Right lobe of liver (tissue), 6 donors: Measurements from ENCODE around the gene CYP4A22. TPM values are rescaled to one million over a fixed set of nuclear protein-coding genes. Genes with fewer than 3 reads are reported as not detected.

Experiments used
- ATAC-seq, 4 donors: fragments of 200-7000 bp; cut with Tn5 transposase; one replicate each; pipeline ENCODE4 v1.9.1; 2020; ENCODE audit warnings: mild to moderate bottlenecking in 4 of 4, moderate library complexity in 4 of 4
- DNase-seq, 3 donors: peaks; one replicate each; pipeline ENCODE4 v3.0.0-alpha.2; 2020
- H3K27ac ChIP-seq, 3 donors: fragments of 200-600 bp; one replicate each; pipeline ENCODE4 v1.8.0; 2022
- H3K27me3 ChIP-seq, 2 donors: fragments of 200-600 bp; one replicate each; pipeline ENCODE4 v1.8.0; 2022
- H3K36me3 ChIP-seq, 4 donors: fragments of 200-600 bp; sonication (generic) in 1 of 4; one replicate each; pipeline versions ENCODE4 v1.5.1 to v1.8.0; 2017 to 2022; ENCODE audit warnings: control low read depth in 1 of 4
- H3K4me1 ChIP-seq, 4 donors: fragments of 200-600 bp; sonication (generic) in 1 of 4; one replicate each; pipeline versions ENCODE4 v1.5.1 to v1.8.0; 2017 to 2022; ENCODE audit warnings: control low read depth in 1 of 4
- H3K4me3 ChIP-seq, 3 donors: fragments of 200-600 bp; one replicate each; pipeline ENCODE4 v1.8.0; 2022
- H3K9me3 ChIP-seq, 4 donors: fragments of 200-600 bp; sonication (generic) in 1 of 4; one replicate each; pipeline versions ENCODE4 v1.5.1 to v1.8.0; 2017 to 2022; ENCODE audit warnings: control low read depth in 1 of 4
- CTCF ChIP-seq, 4 donors: fragments of 200-600 bp in 3 of 4; fragments of 450-650 bp in 1 of 4; IDR thresholded peaks; one replicate each; pipeline versions ENCODE4 v1.5.1 to v1.8.0; 2016 to 2022; ENCODE audit warnings: antibody characterized with exemption in 4 of 4, mild to moderate bottlenecking in 2 of 4
- POLR2A ChIP-seq: fragments of 450-650 bp; IDR thresholded peaks from one replicate; pipeline ENCODE4 v1.6.1; 2017; ENCODE audit warnings: antibody characterized with exemption, mild to moderate bottlenecking
- WGBS: methylation state at CpG from one replicate; pipeline ENCODE4 v1.1.6; 2018; ENCODE audit warnings: low coverage, low lambda C conversion rate; ENCODE audit not compliant: insufficient coverage; ENCODE audit errors: missing lambda C conversion rate; 5-methylcytosine and 5-hydroxymethylcytosine counted together
- intact Hi-C, 2 donors: fragments of 100-400 bp; cut with DNase I; formaldehyde crosslinking; loops; one replicate each; pipeline versions ENCODE4 v1.11.2 to v1.14.1; 2022
- total RNA-seq, 6 experiments: library from RNA; depleted of rRNA in 2 of 6; stranded (reverse); fragments of >200 nt in 2 of 6; fragmentation: NEBNext Ultra II Directional in 3 of 6; extraction: Animal tissue kit (Norgen Biotek cat#: 25700) in 3 of 6; gene quantifications; one replicate each; pipeline versions ENCODE4 v1.1.0 to v1.2.4, GENCODE V29; 2016 to 2023
- donor health status: DM: no; HTN: yes; CAD: no.
- donor health status: DM: no; HTN: no; CAD: no.
- donor health status: DM: no; HTN: no; CAD: no.
- donor health status: DM: no; HTN: yes; CAD: no.
- donor health status: DM: no; HTN: yes; CAD: no.

The CYP4A22 gene
- total RNA-seq, 6 experiments from 2014 or later = 17.2 to 159 (median 48.9) TPM

DNA sequence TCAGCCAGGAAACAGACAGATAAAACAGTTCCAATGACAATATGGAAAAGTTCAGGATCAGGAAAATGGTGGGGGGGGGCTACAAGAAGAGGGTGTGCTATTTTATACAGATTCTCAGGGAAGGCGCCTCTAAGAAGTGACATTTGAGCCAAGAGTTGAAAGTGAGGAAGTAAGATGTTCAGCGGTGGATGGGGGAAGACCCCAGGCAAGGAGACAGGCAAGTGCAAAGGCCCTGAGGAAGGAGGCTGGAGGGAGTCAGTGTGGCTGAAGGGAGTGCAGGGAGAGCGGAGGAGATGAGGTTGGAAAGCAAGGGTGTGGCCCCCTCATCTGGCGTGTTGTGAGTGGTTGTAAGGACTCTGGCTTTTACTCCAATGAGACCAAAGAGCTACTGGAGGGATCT lies 61.0 kb downstream of the CYP4A22 start:
- 60% methylated on average over 3 of the region's 4 CpGs for WGBS
- intact Hi-C loops = no loop called here
- ATAC-seq (no peak), DNase-seq (no peak)
- TF ChIP-seq CTCF (IDR thresholded peaks at IDR 0.05) = no peak
- no peak for TF ChIP-seq POLR2A
- Histone ChIP-seq H3K27me3 (no peaks in the 10 kb centered on the region), H3K4me3 (no peak overlapping the region), H3K36me3 (no peaks in the 10 kb centered on the region), H3K9me3 (no peaks in the 10 kb centered on the region), H3K27ac (no peak overlapping the region), H3K4me1 (no peaks in the 10 kb centered on the region)

Other genes with a start within 250 kb of the CYP4A22 start
- gene CYP4A11, start 196.0 kb upstream of the CYP4A22 start, total RNA-seq = 100 to 1,000 TPM; 176 to 676 (median 297) TPM
- gene CYP4X1, start 113.8 kb upstream of the CYP4A22 start, total RNA-seq = 1 to 10 TPM; 1.2 to 4.1 (median 2.1) TPM
- gene CYP4Z1, start 70.2 kb upstream of the CYP4A22 start, total RNA-seq = under 1 TPM in 4 of 6 experiments, not detected in 2; 0.30 to 0.64 (median 0.39) TPM
- gene PDZK1IP1, start 52.6 kb downstream of the CYP4A22 start, total RNA-seq = 10 to 100 TPM in 2 of 6 experiments, 1 to 10 TPM in 2, under 1 TPM in 2; 0.24 to 44.3 (median 5.4) TPM
- 1 to 10 TPM in 4 of 6 experiments, under 1 TPM in 2; 0.43 to 4.5 (median 1.8) TPM for gene TAL1, start 94.8 kb downstream of the CYP4A22 start, total RNA-seq
- 1 to 10 TPM in 3 of 6 experiments, under 1 TPM in 3; 0.61 to 2.5 (median 0.87) TPM for gene STIL, start 176.7 kb downstream of the CYP4A22 start, total RNA-seq
- 100 to 1,000 TPM; 101 to 160 (median 133) TPM for gene CMPK1, start 196.3 kb downstream of the CYP4A22 start, total RNA-seq